CD14-positive monocyte (primary cell): ENCODE data around the gene SPSB1. TPM values are rescaled to one million over a fixed set of nuclear protein-coding genes. Genes with fewer than 3 reads are reported as not detected.

Experiments used
- DNase-seq, 3 donors: peaks; one replicate each; pipeline ENCODE4 v3.0.0-alpha.2; 2011 to 2022
- H2AFZ ChIP-seq: 2 replicates; pipeline ENCODE4 v1.6.0; 2012; ENCODE audit warnings: mild to moderate bottlenecking, low read depth, low read length, inconsistent platforms; ENCODE audit not compliant: insufficient read depth, poor library complexity, severe bottlenecking
- H3K27ac ChIP-seq, 2 donors: 1 replicate in 1 of 2; 2 replicates in 1 of 2; pipeline ENCODE4 v1.5.1; 2012 to 2013; ENCODE audit warnings: low read length in 2 of 2, control low read depth in 1 of 2, inconsistent platforms in 1 of 2, low read depth in 1 of 2, mild to moderate bottlenecking in 1 of 2
- H3K27me3 ChIP-seq, 2 donors: one replicate each; pipeline versions ENCODE4 v1.6.0 to v1.6.1; 2011 to 2013; ENCODE audit warnings: low read length in 2 of 2; ENCODE audit not compliant: control insufficient read depth in 2 of 2, insufficient read depth in 2 of 2
- H3K36me3 ChIP-seq, 2 donors: replicated peaks in 1 of 2; 1 replicate in 1 of 2; 2 replicates in 1 of 2; pipeline versions ENCODE4 v1.5.1 to v1.6.1; 2012 to 2013; ENCODE audit warnings: low read length in 2 of 2, control low read depth in 1 of 2, inconsistent platforms in 1 of 2, mild to moderate bottlenecking in 1 of 2; ENCODE audit not compliant: insufficient read depth in 2 of 2, control insufficient read depth in 1 of 2
- H3K4me1 ChIP-seq, 2 donors: 1 replicate in 1 of 2; 2 replicates in 1 of 2; pipeline versions ENCODE4 v1.5.1 to v1.6.1; 2012 to 2013; ENCODE audit warnings: low read length in 2 of 2, control low read depth in 1 of 2, inconsistent platforms in 1 of 2, mild to moderate bottlenecking in 1 of 2, moderate library complexity in 1 of 2; ENCODE audit not compliant: insufficient read depth in 2 of 2, control insufficient read depth in 1 of 2
- H3K4me2 ChIP-seq: replicated peaks from 2 replicates; pipeline ENCODE3; 2012; ENCODE audit warnings: low read length, moderate library complexity, mild to moderate bottlenecking; ENCODE audit not compliant: poor library complexity, severe bottlenecking; ENCODE audit errors: extremely low read depth
- H3K4me3 ChIP-seq, 3 experiments: fragments of 200-600 bp in 1 of 3; sonication (generic) in 1 of 3; replicated peaks in 1 of 3; 1 replicate in 2 of 3; 2 replicates in 1 of 3; pipeline ENCODE4 v1.5.1; 2011 to 2013; ENCODE audit warnings: low read length in 3 of 3, mild to moderate bottlenecking in 3 of 3, control low read depth in 2 of 3, low read depth in 2 of 3, inconsistent platforms in 1 of 3, moderate library complexity in 1 of 3
- H3K79me2 ChIP-seq: 2 replicates; pipeline ENCODE4 v1.6.0; 2012; ENCODE audit warnings: mild to moderate bottlenecking, control low read depth, inconsistent platforms, low read length, moderate library complexity; ENCODE audit not compliant: insufficient read depth
- H3K9ac ChIP-seq: 2 replicates; pipeline ENCODE4 v1.6.0; 2017; ENCODE audit warnings: low read length, mild to moderate bottlenecking; ENCODE audit not compliant: insufficient read depth, poor library complexity, severe bottlenecking
- H3K9me3 ChIP-seq, 2 donors: replicated peaks in 1 of 2; 1 replicate in 1 of 2; 2 replicates in 1 of 2; pipeline versions ENCODE4 v1.5.1 to v1.6.1; 2012 to 2013; ENCODE audit warnings: low read length in 2 of 2, control low read depth in 1 of 2; ENCODE audit not compliant: control insufficient read depth in 1 of 2, insufficient read depth in 1 of 2
- H4K20me1 ChIP-seq: 2 replicates; pipeline ENCODE4 v1.6.0; 2012; ENCODE audit warnings: mild to moderate bottlenecking, low read length, control low read depth, moderate library complexity; ENCODE audit not compliant: insufficient read depth
- H3K27ac Mint-ChIP-seq, 7 donors: one replicate each; pipeline ENCODE4 v1.8.0; 2020; ENCODE audit warnings: mild to moderate bottlenecking in 7 of 7, mixed read lengths in 7 of 7, moderate library complexity in 6 of 7, inconsistent platforms in 2 of 7
- H3K27me3 Mint-ChIP-seq, 3 donors: one replicate each; pipeline ENCODE4 v1.8.0; 2021 to 2022; ENCODE audit warnings: low read depth in 3 of 3, mild to moderate bottlenecking in 3 of 3, mixed read lengths in 3 of 3, moderate library complexity in 3 of 3, inconsistent platforms in 1 of 3
- H3K36me3 Mint-ChIP-seq, 2 donors: one replicate each; pipeline ENCODE4 v1.8.0; 2020; ENCODE audit warnings: mixed read lengths in 2 of 2, inconsistent platforms in 1 of 2, mild to moderate bottlenecking in 1 of 2
- H3K4me1 Mint-ChIP-seq: one replicate; pipeline ENCODE4 v1.8.0; 2020; ENCODE audit warnings: mild to moderate bottlenecking, mixed read lengths
- H3K4me3 Mint-ChIP-seq, 2 donors: one replicate each; pipeline ENCODE4 v1.8.0; 2020; ENCODE audit warnings: mild to moderate bottlenecking in 2 of 2, mixed read lengths in 2 of 2, moderate library complexity in 1 of 2
- H3K9me3 Mint-ChIP-seq, 7 donors: one replicate each; pipeline ENCODE4 v1.8.0; 2020 to 2022; ENCODE audit warnings: mixed read lengths in 7 of 7, mild to moderate bottlenecking in 6 of 7, moderate library complexity in 6 of 7, inconsistent platforms in 2 of 7
- WGBS: methylation state at CpG from one replicate; pipeline ENCODE4 v1.1.5; 2013; ENCODE audit warnings: missing lambda C conversion rate; ENCODE audit not compliant: insufficient coverage; 5-methylcytosine and 5-hydroxymethylcytosine counted together
- intact Hi-C, 2 donors: fragments of 100-400 bp; cut with micrococcal nuclease; formaldehyde crosslinking; loops; one replicate each; pipeline versions ENCODE4 v1.15.0 to v1.15.1; 2023
- polyA plus RNA-seq, 3 donors: library from polyadenylated mRNA; depleted of rRNA in 1 of 3; unstranded in 2 of 3; stranded (reverse) in 1 of 3; fragments of 300-500 nt in 2 of 3; fragments of >200 nt in 1 of 3; fragmentation: Illumina TruSeq in 2 of 3; gene quantifications; 1 replicate in 2 of 3; 2 replicates in 1 of 3; pipeline ENCODE4 v1.2.3, GENCODE V29; 2012 to 2021
- TF ChIP-seq, protein P1 (sequence below): fragments of 200-600 bp; IDR thresholded peaks from one replicate; pipeline ENCODE4 v1.8.0; 2022; ENCODE audit warnings: antibody characterized with exemption, mild to moderate bottlenecking

Gene SPSB1
- polyA plus RNA-seq, 3 donors = 0.15 to 1.2 (median 0.29) TPM

DNA sequence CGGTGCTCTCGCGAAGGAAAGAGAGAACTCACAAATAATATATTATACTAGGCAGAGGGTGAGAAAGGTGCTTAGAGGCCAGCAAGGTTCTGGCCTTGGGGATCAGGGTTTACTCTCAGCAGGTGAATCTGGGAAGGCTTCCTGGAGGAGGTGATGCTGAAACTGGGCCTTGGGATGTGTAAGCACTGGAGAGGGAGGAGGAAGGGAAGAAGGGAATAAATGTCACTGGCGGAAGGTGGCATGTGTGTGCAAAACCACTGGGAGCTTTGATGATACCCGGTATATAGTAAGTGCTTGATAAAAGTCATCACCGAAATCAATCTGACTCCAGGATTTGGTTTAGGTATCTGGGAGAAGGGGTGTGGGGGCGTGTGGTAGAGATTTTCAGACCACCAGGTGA, 24.4 kb downstream of the SPSB1 start:
- TF ChIP-seq, protein P1, sequence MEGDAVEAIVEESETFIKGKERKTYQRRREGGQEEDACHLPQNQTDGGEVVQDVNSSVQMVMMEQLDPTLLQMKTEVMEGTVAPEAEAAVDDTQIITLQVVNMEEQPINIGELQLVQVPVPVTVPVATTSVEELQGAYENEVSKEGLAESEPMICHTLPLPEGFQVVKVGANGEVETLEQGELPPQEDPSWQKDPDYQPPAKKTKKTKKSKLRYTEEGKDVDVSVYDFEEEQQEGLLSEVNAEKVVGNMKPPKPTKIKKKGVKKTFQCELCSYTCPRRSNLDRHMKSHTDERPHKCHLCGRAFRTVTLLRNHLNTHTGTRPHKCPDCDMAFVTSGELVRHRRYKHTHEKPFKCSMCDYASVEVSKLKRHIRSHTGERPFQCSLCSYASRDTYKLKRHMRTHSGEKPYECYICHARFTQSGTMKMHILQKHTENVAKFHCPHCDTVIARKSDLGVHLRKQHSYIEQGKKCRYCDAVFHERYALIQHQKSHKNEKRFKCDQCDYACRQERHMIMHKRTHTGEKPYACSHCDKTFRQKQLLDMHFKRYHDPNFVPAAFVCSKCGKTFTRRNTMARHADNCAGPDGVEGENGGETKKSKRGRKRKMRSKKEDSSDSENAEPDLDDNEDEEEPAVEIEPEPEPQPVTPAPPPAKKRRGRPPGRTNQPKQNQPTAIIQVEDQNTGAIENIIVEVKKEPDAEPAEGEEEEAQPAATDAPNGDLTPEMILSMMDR = no peak
- no peaks in the 10 kb centered on the region for H3K79me2 ChIP-seq
- H3K4me1 Mint-ChIP-seq = no peaks in the 10 kb centered on the region

DNA sequence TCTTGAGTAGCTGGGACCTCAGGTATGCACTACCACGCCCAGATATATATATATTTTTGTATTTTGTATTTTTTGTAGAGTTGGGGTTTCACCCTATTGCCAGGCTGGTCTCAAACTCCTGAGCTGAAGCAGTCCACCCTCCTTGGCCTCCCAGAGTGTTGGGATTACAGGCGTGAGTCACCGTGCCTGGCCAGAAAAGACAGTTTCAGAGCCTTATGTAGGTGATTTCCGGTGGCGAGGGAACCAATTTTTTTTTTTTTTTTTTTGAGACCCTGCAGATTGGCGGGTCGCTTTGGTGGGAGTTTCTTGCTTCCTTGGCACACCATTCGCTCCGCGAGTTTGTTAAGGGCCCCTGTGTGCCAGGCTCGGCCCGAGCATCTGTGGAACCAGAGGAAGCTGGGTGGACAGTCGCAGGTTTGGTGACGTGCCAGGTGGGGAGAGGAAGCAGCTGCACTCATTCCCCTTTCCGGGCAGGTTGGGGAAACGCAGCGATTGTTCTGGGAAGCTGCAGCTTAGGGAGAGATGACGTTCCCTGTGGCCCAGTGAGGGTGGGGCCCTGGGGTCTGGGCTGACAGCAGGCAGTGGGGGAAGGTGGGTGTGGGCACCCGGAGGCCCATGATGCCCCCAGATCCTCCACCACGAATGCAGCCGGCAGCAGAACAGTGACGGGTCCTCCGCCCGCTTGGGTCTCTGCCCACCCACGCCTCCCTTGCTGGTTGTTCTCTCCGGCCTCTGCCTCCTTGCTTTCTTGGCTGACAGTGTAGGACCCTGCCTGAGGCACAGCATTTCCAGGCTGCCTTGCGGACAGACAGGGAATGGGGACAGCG, 25.1 kb downstream of the SPSB1 start:
- Histone ChIP-seq H3K4me2 (no peak overlapping the region), H3K79me2 (no peaks in the 10 kb centered on the region)
- TF ChIP-seq, protein P1 = no peak

More for the DNA sequence above, 24.4 kb downstream of the SPSB1 start:
- DNase-seq = no peak
- no peak overlapping the region for H3K27ac ChIP-seq
- no peaks in the 10 kb centered on the region for H3K9me3 Mint-ChIP-seq
- H3K4me2 ChIP-seq = no peak overlapping the region
- no peaks in the 10 kb centered on the region for H3K9me3 ChIP-seq
- H3K4me3 Mint-ChIP-seq = peak overlapping the region in 1 of 2 donors; percentile 26
- no peak overlapping the region for H2AFZ ChIP-seq
- no peak overlapping the region for H3K27ac Mint-ChIP-seq
- H3K27me3 ChIP-seq = peaks cover 0 to 12% of the 10 kb centered on the region in 2 donors
- H4K20me1 ChIP-seq = no peaks in the 10 kb centered on the region
- H3K27me3 Mint-ChIP-seq = peaks cover 14 to 24% (median 18%) of the 10 kb centered on the region in 3 donors
- intact Hi-C loops = no loop called here
- no peaks in the 10 kb centered on the region for H3K4me1 ChIP-seq
- H3K9ac ChIP-seq = no peak overlapping the region
- WGBS = 93% methylated on average over 3 of the region's 7 CpGs
- no peaks in the 10 kb centered on the region for H3K36me3 Mint-ChIP-seq
- no peaks in the 10 kb centered on the region for H3K36me3 ChIP-seq
- no peak overlapping the region for H3K4me3 ChIP-seq

More for the DNA sequence above, 25.1 kb downstream of the SPSB1 start:
- H3K9ac ChIP-seq = no peak overlapping the region
- WGBS = 16% methylated on average over 26 of the region's 28 CpGs
- Mint-ChIP-seq H3K4me1 (no peaks in the 10 kb centered on the region), H3K4me3 (peak overlapping the region in 1 of 2 donors; percentile 48), H3K9me3 (peaks cover 0 to 1% (median 0%) of the 10 kb centered on the region in 7 donors), H3K27me3 (peaks cover 16 to 24% (median 17%) of the 10 kb centered on the region in 3 donors), H3K27ac (no peak overlapping the region), H3K36me3 (no peaks in the 10 kb centered on the region)
- H3K4me3 ChIP-seq = no peak overlapping the region
- H3K27me3 ChIP-seq = peaks cover 0 to 12% of the 10 kb centered on the region in 2 donors
- H4K20me1 ChIP-seq = no peaks in the 10 kb centered on the region
- H3K9me3 ChIP-seq = no peaks in the 10 kb centered on the region
- intact Hi-C loops = no loop called here
- no peak overlapping the region for H2AFZ ChIP-seq
- H3K4me1 ChIP-seq = no peaks in the 10 kb centered on the region
- no peaks in the 10 kb centered on the region for H3K36me3 ChIP-seq
- DNase-seq = no peak
- H3K27ac ChIP-seq = no peak overlapping the region
